ENCODE results near the gene BIRC3. TPM values are rescaled to one million over a fixed set of nuclear protein-coding genes. Genes with fewer than 3 reads are reported as not detected.

Gene BIRC3
- 10 to 100 TPM in 3 of 4 donors, 1 to 10 TPM in 1; 2.2 to 57.8 (median 53.0) TPM for total RNA-seq

- no peaks in the 10 kb centered on the region for H3K27me3 ChIP-seq
- in situ Hi-C loops (cut with MboI; ENCODE audit: low pct_ligation_motif_present in 1 of 4, low pct_unique_long_range_greater_than_20kb in 1 of 4, low sequenced_read_pairs in 3 of 4) = no loop called here
- peak within 1 kb of the TSS; percentile 31 to 65 (median 48) for H3K4me3 ChIP-seq
- H3K9me3 ChIP-seq = no peaks in the 10 kb centered on the region
- TF ChIP-seq POLR2AphosphoS5 (IDR thresholded peaks at IDR 0.05) = peak; percentile 72 to 91 (median 86)
- peak; percentile 31 to 80 (median 53) for TF ChIP-seq CTCF (IDR thresholded peaks at IDR 0.05)
- TF ChIP-seq EP300 (IDR thresholded peaks at IDR 0.05; ENCODE audit: low read depth) = no peak
- TF ChIP-seq POLR2A (IDR thresholded peaks at IDR 0.05) = peak; percentile 90
- no peaks in the 10 kb centered on the region for H3K36me3 ChIP-seq
- H3K27ac ChIP-seq = peak within 1 kb of the TSS; percentile 84 to 89 (median 87)
- intact Hi-C loops (cut with DNase I; ENCODE audit: low total_unique reads) = no loop called here
- 0% methylated on average over 1 to 25 of the region's 34 CpGs for WGBS, 2 donors (ENCODE audit: low coverage in 1 of 2)
- peak; percentile 94 for DNase-seq
- peaks cover 11 to 76% (median 34%) of the 10 kb centered on the region in 4 donors for H3K4me1 ChIP-seq
Observed at GRCh38 chr11:102317099-102317767, at the start of gene BIRC3. TSS of gene BIRC3 (plus strand) at chr11:102317484. CDS start at chr11:102324510, 7,026 bp downstream.

GRCh38 chr11:102267609-102268008, 49.7 kb upstream of the BIRC3 start:
- H3K9me3 ChIP-seq = no peaks in the 10 kb centered on the region
- intact Hi-C loops (cut with DNase I; ENCODE audit: low total_unique reads) = no loop called here
- no peak for TF ChIP-seq CTCF (IDR thresholded peaks at IDR 0.05)
- peak in 2 of 3 donors; percentile 53 to 68 for TF ChIP-seq POLR2AphosphoS5 (IDR thresholded peaks at IDR 0.05)
- TF ChIP-seq POLR2A (IDR thresholded peaks at IDR 0.05) = peak; percentile 35
- no peak for TF ChIP-seq EP300 (IDR thresholded peaks at IDR 0.05; ENCODE audit: low read depth)
- H3K4me1 ChIP-seq = peaks cover 8 to 39% (median 15%) of the 10 kb centered on the region in 4 donors
- peak overlapping the region; percentile 81 to 88 (median 85) for H3K27ac ChIP-seq
- H3K27me3 ChIP-seq = no peaks in the 10 kb centered on the region
- H3K4me3 ChIP-seq = peak overlapping the region in 3 of 4 donors; percentile 37 to 54 (median 38)
- 21 to 26% methylated on average over 5 of the region's 5 CpGs for WGBS, 2 donors (ENCODE audit: low coverage in 1 of 2)
- no peak for DNase-seq
- no peaks in the 10 kb centered on the region for H3K36me3 ChIP-seq
- in situ Hi-C loops (cut with MboI; ENCODE audit: low pct_ligation_motif_present in 1 of 4, low pct_unique_long_range_greater_than_20kb in 1 of 4, low sequenced_read_pairs in 3 of 4) = loop anchor here in 1 of 4 donors (25.0 kb wide), 1 partner anchor 155 kb away; the partner anchor contains the start of gene YAP1

- in situ Hi-C loops (cut with MboI; ENCODE audit: low pct_ligation_motif_present in 1 of 4, low pct_unique_long_range_greater_than_20kb in 1 of 4, low sequenced_read_pairs in 3 of 4) = loop anchor here in 1 of 4 donors (25.0 kb wide), 1 partner anchor 156 kb away; the partner anchor contains the start of gene YAP1
Observed at GRCh38 chr11:102268083-102268984, 49.0 kb upstream of the BIRC3 start.

More at GRCh38 chr11:102268083-102268984, 49.0 kb upstream of the BIRC3 start:
- peak overlapping the region; percentile 13 to 54 (median 38) for H3K4me3 ChIP-seq
- H3K9me3 ChIP-seq = no peaks in the 10 kb centered on the region
- peak; percentile 95 for DNase-seq
- TF ChIP-seq CTCF (IDR thresholded peaks at IDR 0.05) = peak in 4 of 5 experiments; percentile 29 to 40 (median 34)
- TF ChIP-seq EP300 (IDR thresholded peaks at IDR 0.05; ENCODE audit: low read depth) = no peak
- TF ChIP-seq POLR2AphosphoS5 (IDR thresholded peaks at IDR 0.05) = peak in 2 of 3 donors; percentile 66 to 75
- peak; percentile 50 for TF ChIP-seq POLR2A (IDR thresholded peaks at IDR 0.05)
- peak overlapping the region; percentile 81 to 88 (median 85) for H3K27ac ChIP-seq
- no peaks in the 10 kb centered on the region for H3K36me3 ChIP-seq
- peaks cover 8 to 43% (median 15%) of the 10 kb centered on the region in 4 donors for H3K4me1 ChIP-seq
- no peaks in the 10 kb centered on the region for H3K27me3 ChIP-seq
- WGBS, 2 donors (ENCODE audit: low coverage in 1 of 2) = 17 to 38% methylated on average over 6 to 38 of the region's 39 CpGs
- intact Hi-C loops (cut with DNase I; ENCODE audit: low total_unique reads) = no loop called here

All from transverse colon (tissue), 4 donors.